PC-3 (cell line): Measurements from ENCODE around the gene MELTF. TPM values are rescaled to one million over a fixed set of nuclear protein-coding genes. Genes with fewer than 3 reads are reported as not detected.

Source experiments
- ATAC-seq: fragments of 200-7000 bp; cut with Tn5 transposase; 2 replicates; pipeline ENCODE4 v1.9.1; 2020; ENCODE audit warnings: mild to moderate bottlenecking, moderate library complexity
- BruUV-seq: library from RNA; stranded (reverse); fragments of 400-500 nt; replicated peaks from 2 replicates; lab custom pipeline; 2021; lab: Mats Ljungman, UMichigan
- CTCF ChIA-PET: fragments of 300-600 bp; sonication (Branson Sonifier 250); formaldehyde crosslinking; loops from one replicate; lab custom pipeline; 2022; ENCODE audit warnings: antibody characterized with exemption; lab: Charles Lee
- POLR2A ChIA-PET: fragments of 300-600 bp; sonication (Branson Sonifier 250); formaldehyde crosslinking; loops from one replicate; lab custom pipeline; 2022; ENCODE audit warnings: antibody characterized with exemption; ENCODE audit not compliant: unreplicated experiment; lab: Charles Lee
- DNase-seq: peaks from one replicate; pipeline ENCODE4 v3.0.0-alpha.2; 2015
- H2AFZ ChIP-seq: fragments of 300-600 bp; sonication (generic); 2 replicates; pipeline ENCODE4 v1.6.0; 2016; ENCODE audit warnings: antibody characterized with exemption, low read length
- H3F3A ChIP-seq: fragments of 300-600 bp; sonication (generic); one replicate; pipeline ENCODE4 v1.6.0; 2017; ENCODE audit warnings: antibody characterized with exemption, low read length, control low read depth, mild to moderate bottlenecking; ENCODE audit not compliant: unreplicated experiment
- H3K27ac ChIP-seq: fragments of 300-600 bp; sonication (generic); 2 replicates; pipeline ENCODE4 v1.5.1; 2016; ENCODE audit warnings: mild to moderate bottlenecking, low read length
- H3K27me3 ChIP-seq: fragments of 300-600 bp; sonication (generic); 2 replicates; pipeline ENCODE4 v1.6.1; 2016; ENCODE audit warnings: low read length, mixed read lengths
- H3K36me3 ChIP-seq: fragments of 300-600 bp; sonication (generic); 2 replicates; pipeline ENCODE4 v1.6.1; 2016; ENCODE audit warnings: low read depth, mixed run types, low read length, mixed read lengths
- H3K4me1 ChIP-seq: fragments of 300-600 bp; sonication (generic); 2 replicates; pipeline ENCODE4 v1.5.1; 2016; ENCODE audit warnings: low read length; ENCODE audit not compliant: insufficient read depth
- H3K4me2 ChIP-seq: fragments of 300-600 bp; sonication (generic); 2 replicates; pipeline ENCODE4 v1.6.0; 2016; ENCODE audit warnings: low read length
- H3K4me3 ChIP-seq: fragments of 300-600 bp; sonication (generic); 2 replicates; pipeline ENCODE4 v1.5.1; 2016; ENCODE audit warnings: mild to moderate bottlenecking, low read length, mixed read lengths
- H3K79me2 ChIP-seq: fragments of 300-600 bp; sonication (generic); 2 replicates; pipeline ENCODE4 v1.6.1; 2017; ENCODE audit warnings: low read length, mixed read lengths
- H3K9ac ChIP-seq: fragments of 300-600 bp; sonication (generic); 2 replicates; pipeline ENCODE4 v1.6.0; 2016; ENCODE audit warnings: mild to moderate bottlenecking, low read length
- H3K9me2 ChIP-seq: fragments of 300-600 bp; sonication (generic); replicated peaks from 2 replicates; pipeline ENCODE4 v1.6.1; 2016; ENCODE audit warnings: mixed run types, low read length, mixed read lengths
- H3K9me3 ChIP-seq: fragments of 300-600 bp; sonication (generic); 2 replicates; pipeline ENCODE4 v1.6.1; 2016; ENCODE audit warnings: low read length, mixed read lengths
- H4K20me1 ChIP-seq: fragments of 300-600 bp; sonication (generic); 2 replicates; pipeline ENCODE4 v1.6.1; 2016; ENCODE audit warnings: low read length, mixed read lengths
- CTCF ChIP-seq: fragments of 300-600 bp; sonication (generic); conservative IDR thresholded peaks from 2 replicates; pipeline ENCODE4 v1.5.1; 2017; ENCODE audit warnings: antibody characterized with exemption, low read depth, mild to moderate bottlenecking, low read length
- EZH2 ChIP-seq: fragments of 300-600 bp; sonication (generic); IDR thresholded peaks from one replicate; pipeline ENCODE4 v1.6.1; 2017; ENCODE audit warnings: antibody characterized with exemption, mild to moderate bottlenecking, low read length; ENCODE audit not compliant: unreplicated experiment
- EZH2phosphoT487 ChIP-seq: fragments of 300-600 bp; sonication (generic); IDR thresholded peaks from 2 replicates; pipeline ENCODE4 v1.6.1; 2018; ENCODE audit warnings: mild to moderate bottlenecking, antibody characterized with exemption, low read length, borderline replicate concordance
- intact Hi-C: fragments of 100-400 bp; cut with micrococcal nuclease; formaldehyde crosslinking; loops from 2 replicates; pipeline ENCODE4 v1.9.0; 2023
- total RNA-seq: library from RNA; depleted of rRNA; stranded (reverse); fragments of >200 nt; gene quantifications from 2 replicates; pipeline ENCODE4 v1.2.3, GENCODE V29; 2014

The MELTF gene
- total RNA-seq, 1 experiment from 2014 or later: 40.6 TPM

- no peaks in the 10 kb centered on the region for H3K9me2 ChIP-seq
- H3K27ac ChIP-seq: no peak overlapping the region
- H3K4me1 ChIP-seq: peaks cover 26% of the 10 kb centered on the region
- no peak overlapping the region for H3K4me2 ChIP-seq
- no peaks in the 10 kb centered on the region for H4K20me1 ChIP-seq
- no peak overlapping the region for H3K9ac ChIP-seq
- H3K79me2 ChIP-seq: peaks cover 23% of the 10 kb centered on the region
- peaks cover 4% of the 10 kb centered on the region; the same call in 1 of the 2 replicates for H3K36me3 ChIP-seq
- ATAC-seq: no peak
- intact Hi-C loops: no loop called here
- CTCF ChIA-PET: no interaction called here
- H2AFZ ChIP-seq: no peak overlapping the region
- H3K9me3 ChIP-seq: no peaks in the 10 kb centered on the region
- no peaks in the 10 kb centered on the region for H3K27me3 ChIP-seq
- no peak for TF ChIP-seq EZH2
- no peak for TF ChIP-seq EZH2phosphoT487
- TF ChIP-seq CTCF: no peak
- no peak for DNase-seq
- H3F3A ChIP-seq: no peaks in the 10 kb centered on the region
- POLR2A ChIA-PET: no interaction called here
- no peak overlapping the region for H3K4me3 ChIP-seq
- BruUV-seq: no TSS peak
Measured at GRCh38 chr3:197024881-197025735, 4.5 kb downstream of the MELTF start.

- intact Hi-C loops: no loop called here
- Histone ChIP-seq H3K9ac (no peak overlapping the region), H3K27me3 (no peaks in the 10 kb centered on the region), H3K4me1 (peaks cover 23% of the 10 kb centered on the region), H3K27ac (no peak overlapping the region), H3F3A (no peaks in the 10 kb centered on the region), H2AFZ (no peak overlapping the region), H3K4me3 (no peak overlapping the region), H3K79me2 (peaks cover 19% of the 10 kb centered on the region), H3K4me2 (no peak overlapping the region), H3K9me2 (no peaks in the 10 kb centered on the region), H3K9me3 (no peaks in the 10 kb centered on the region), H3K36me3 (peaks cover 4% of the 10 kb centered on the region; the same call in 1 of the 2 replicates), H4K20me1 (no peaks in the 10 kb centered on the region)
- ChIA-PET POLR2A (no interaction called here), CTCF (no interaction called here)
- no peak for TF ChIP-seq CTCF
- TF ChIP-seq EZH2phosphoT487: no peak
- no peak for TF ChIP-seq EZH2
- DNase-seq (no peak), ATAC-seq (no peak)
- no TSS peak for BruUV-seq
Measured at GRCh38 chr3:197023998-197024651, 5.5 kb downstream of the MELTF start.
